ENCODE data around the gene LMO3. TPM values are rescaled to one million over a fixed set of nuclear protein-coding genes. Genes with fewer than 3 reads are reported as not detected.

Gene LMO3
- total and polyA plus RNA-seq, 2 of the 4 experiments (the other 2 are of a cell fraction) = 0.54 to 0.84 TPM

GRCh38 chr12:16531621-16532020 lies 74.3 kb downstream of the LMO3 start:
- no peak overlapping the region for H3K27ac ChIP-seq (ENCODE audit: insufficient read depth, low read length)
- no peaks in the 10 kb centered on the region for H3K36me3 ChIP-seq (ENCODE audit: control insufficient read depth, insufficient read depth, low read length)
- ATAC-seq (ENCODE audit: low read depth) = no peak
- BruUV-seq (replicated peaks) = no TSS peak
- no peak overlapping the region for H3K56ac ChIP-seq (ENCODE audit: extremely low read depth, insufficient read depth, low read length)
- no peak overlapping the region for H2AK9ac ChIP-seq (replicated peaks; ENCODE audit: low read depth, low read length, poor library complexity)
- H3K79me1 ChIP-seq (ENCODE audit: low read depth in 1 of 2, low read length in 2 of 2) = no peaks in the 10 kb centered on the region
- no peak overlapping the region for H3K14ac ChIP-seq (replicated peaks; ENCODE audit: low read depth, low read length)
- no peak overlapping the region for H3K4ac ChIP-seq (ENCODE audit: low read depth, low read length)
- H3K23ac ChIP-seq (ENCODE audit: low read depth, low read length) = no peak overlapping the region
- no peaks in the 10 kb centered on the region for H4K20me1 ChIP-seq (ENCODE audit: insufficient read depth, low read length)
- no peak overlapping the region for H2BK120ac ChIP-seq (ENCODE audit: low read depth, low read length)
- H2AK5ac ChIP-seq (ENCODE audit: low read depth, low read length) = no peak overlapping the region
- no peak overlapping the region for H2BK15ac ChIP-seq (ENCODE audit: low read depth, low read length)
- intact Hi-C loops (cut with micrococcal nuclease) (no loop called here), in situ Hi-C loops (cut with MboI; ENCODE audit: low sequenced_read_pairs) (no loop called here), dilution Hi-C loops (cut with HindIII; ENCODE audit: low sequenced_read_pairs, unreplicated experiment) (no loop called here)
- H2AFZ ChIP-seq (replicated peaks; ENCODE audit: low read length, poor library complexity) = no peak overlapping the region
- no peak overlapping the region for H4K91ac ChIP-seq (ENCODE audit: insufficient read depth, low read depth, low read length)
- H3K4me2 ChIP-seq (ENCODE audit: low read depth, low read length) = no peak overlapping the region
- WGBS, 2 experiments (ENCODE audit: extremely low coverage in 2 of 2, insufficient read length in 1 of 2) = 71% methylated on average over 1 of the region's 3 CpGs; no CpG with 5 or more reads in 1 of the 2 experiments
- no peak overlapping the region for H3K18ac ChIP-seq (ENCODE audit: low read depth, low read length)
- TF ChIP-seq CHD1 (IDR thresholded peaks at IDR 0.05; ENCODE audit: low read depth, low read length) (no peak), MAZ (IDR thresholded peaks at IDR 0.05; ENCODE audit: borderline replicate concordance, low read depth, low read length) (no peak), MAFK (IDR thresholded peaks at IDR 0.05; ENCODE audit: low read depth, low read length) (no peak), MXI1 (IDR thresholded peaks at IDR 0.05; ENCODE audit: borderline replicate concordance, low read depth, low read length) (no peak), RCOR1 (IDR thresholded peaks at IDR 0.05; ENCODE audit: insufficient replicate concordance, low read length) (no peak), FOS (IDR thresholded peaks at IDR 0.05; ENCODE audit: low read depth, low read length) (no peak), SMC3 (IDR thresholded peaks at IDR 0.05; ENCODE audit: low read depth, low read length) (no peak), BHLHE40 (IDR thresholded peaks at IDR 0.05; ENCODE audit: low read depth, low read length) (no peak)
- ChIA-PET POLR2A (ENCODE audit: unreplicated experiment) (no interaction called here), CTCF (interaction anchor here (1.1 kb wide), 1 partner anchor 13 kb away, joined by 4 read pairs; no protein-coding TSS in a partner anchor)
- DNase-seq = no peak
- no peak overlapping the region for H2BK20ac ChIP-seq (ENCODE audit: low read depth, low read length)
- H3K4me1 ChIP-seq (ENCODE audit: control insufficient read depth, insufficient read depth, low read length) = peaks cover 2% of the 10 kb centered on the region; the same call in 1 of the 2 replicates
- H4K8ac ChIP-seq (ENCODE audit: low read depth in 2 of 2, low read length in 2 of 2) = no peak overlapping the region
- H3K4me3 ChIP-seq (ENCODE audit: insufficient read depth, low read depth, low read length) = no peak overlapping the region
- H2BK5ac ChIP-seq (ENCODE audit: low read depth, low read length, poor library complexity, severe bottlenecking) = no peak overlapping the region
- H3K9ac ChIP-seq (ENCODE audit: low read depth, low read length) = no peak overlapping the region
- no peak overlapping the region for H4K5ac ChIP-seq (ENCODE audit: low read depth, low read length)
- H3K9me3 ChIP-seq (ENCODE audit: control insufficient read depth, insufficient read depth, low read length) = no peaks in the 10 kb centered on the region
- H3K9me1 ChIP-seq (ENCODE audit: insufficient read depth, low read length) = no peaks in the 10 kb centered on the region
- no peaks in the 10 kb centered on the region for H3K27me3 ChIP-seq (ENCODE audit: control insufficient read depth, insufficient read depth, low read length)
